Thoracic aorta (tissue), 2 donors: ENCODE results near the gene OR56B4. TPM values are rescaled to one million over a fixed set of nuclear protein-coding genes. Genes with fewer than 3 reads are reported as not detected.
"Not testable (repeated sequence)": the region's sequence is repeated elsewhere in the genome, so short reads cannot be mapped to it uniquely, and the experiment has no call there.

ENCODE experiments used
- ATAC-seq: fragments of 150-250 bp; one replicate; pipeline ENCODE4 v1.8.0; 2017; ENCODE audit warnings: low read depth; ENCODE audit not compliant: insufficient number of reproducible peaks, low FRiP score
- DNase-seq: peaks from one replicate; pipeline ENCODE4 v3.0.0-alpha.2; 2020; ENCODE audit warnings: low spot score
- H3K27ac ChIP-seq, 2 donors: fragments of 200-600 bp; sonication (generic); 1 replicate in 1 of 2; 2 replicates in 1 of 2; pipeline ENCODE4 v1.5.1; 2016; ENCODE audit warnings: mild to moderate bottlenecking in 2 of 2, moderate library complexity in 2 of 2
- H3K27me3 ChIP-seq: fragments of 200-600 bp; sonication (generic); replicated peaks from 2 replicates; pipeline ENCODE4 v1.6.0; 2016; ENCODE audit warnings: mild to moderate bottlenecking; ENCODE audit not compliant: insufficient read depth
- H3K36me3 ChIP-seq: fragments of 200-600 bp; sonication (generic); one replicate; pipeline ENCODE4 v1.5.1; 2016
- H3K4me1 ChIP-seq, 2 donors: fragments of 200-600 bp; sonication (generic); 1 replicate in 1 of 2; 2 replicates in 1 of 2; pipeline versions ENCODE4 v1.5.1 to v1.6.0; 2016; ENCODE audit warnings: low read depth in 2 of 2, mild to moderate bottlenecking in 1 of 2; ENCODE audit not compliant: control insufficient read depth in 1 of 2
- H3K4me3 ChIP-seq: fragments of 200-600 bp; sonication (generic); 2 replicates; pipeline ENCODE4 v1.5.1; 2016; ENCODE audit warnings: mild to moderate bottlenecking
- H3K9me3 ChIP-seq: fragments of 200-600 bp; sonication (generic); 2 replicates; pipeline ENCODE4 v1.5.1; 2016
- total RNA-seq, 2 donors: library from RNA; depleted of rRNA; stranded (reverse); fragments of >200 nt; gene quantifications; one replicate each; pipeline versions ENCODE4 v1.1.0 to v1.2.3, GENCODE V29; 2016
- TF ChIP-seq, protein P1 (sequence below): fragments of 200-600 bp; sonication (generic); IDR thresholded peaks from one replicate; pipeline ENCODE4 v1.5.1; 2019; ENCODE audit warnings: antibody characterized with exemption

Gene OR56B4, protein sequence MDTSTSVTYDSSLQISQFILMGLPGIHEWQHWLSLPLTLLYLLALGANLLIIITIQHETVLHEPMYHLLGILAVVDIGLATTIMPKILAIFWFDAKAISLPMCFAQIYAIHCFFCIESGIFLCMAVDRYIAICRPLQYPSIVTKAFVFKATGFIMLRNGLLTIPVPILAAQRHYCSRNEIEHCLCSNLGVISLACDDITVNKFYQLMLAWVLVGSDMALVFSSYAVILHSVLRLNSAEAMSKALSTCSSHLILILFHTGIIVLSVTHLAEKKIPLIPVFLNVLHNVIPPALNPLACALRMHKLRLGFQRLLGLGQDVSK
- not detected for total RNA-seq

GRCh38 chr11:6107384-6107783, at the start of gene OR56B4:
Gene OR56B4, plus strand, starts transcription at chr11:6107684. Its CDS starts 95 bp downstream, at chr11:6107779.
- not testable (repeated sequence) for H3K4me1 ChIP-seq, DNase-seq, H3K27me3 ChIP-seq, H3K36me3 ChIP-seq, H3K4me3 ChIP-seq, ATAC-seq, H3K9me3 ChIP-seq, H3K27ac ChIP-seq

GRCh38 chr11:6061475-6061874, 46.0 kb upstream of the OR56B4 start:
- Histone ChIP-seq H3K4me3 (no peak overlapping the region), H3K27me3 (no peaks in the 10 kb centered on the region), H3K9me3 (no peaks in the 10 kb centered on the region), H3K36me3 (no peaks in the 10 kb centered on the region), H3K4me1 (no peaks in the 10 kb centered on the region), H3K27ac (no peak overlapping the region)
- ATAC-seq (no peak), DNase-seq (no peak)
- TF ChIP-seq, protein P1, sequence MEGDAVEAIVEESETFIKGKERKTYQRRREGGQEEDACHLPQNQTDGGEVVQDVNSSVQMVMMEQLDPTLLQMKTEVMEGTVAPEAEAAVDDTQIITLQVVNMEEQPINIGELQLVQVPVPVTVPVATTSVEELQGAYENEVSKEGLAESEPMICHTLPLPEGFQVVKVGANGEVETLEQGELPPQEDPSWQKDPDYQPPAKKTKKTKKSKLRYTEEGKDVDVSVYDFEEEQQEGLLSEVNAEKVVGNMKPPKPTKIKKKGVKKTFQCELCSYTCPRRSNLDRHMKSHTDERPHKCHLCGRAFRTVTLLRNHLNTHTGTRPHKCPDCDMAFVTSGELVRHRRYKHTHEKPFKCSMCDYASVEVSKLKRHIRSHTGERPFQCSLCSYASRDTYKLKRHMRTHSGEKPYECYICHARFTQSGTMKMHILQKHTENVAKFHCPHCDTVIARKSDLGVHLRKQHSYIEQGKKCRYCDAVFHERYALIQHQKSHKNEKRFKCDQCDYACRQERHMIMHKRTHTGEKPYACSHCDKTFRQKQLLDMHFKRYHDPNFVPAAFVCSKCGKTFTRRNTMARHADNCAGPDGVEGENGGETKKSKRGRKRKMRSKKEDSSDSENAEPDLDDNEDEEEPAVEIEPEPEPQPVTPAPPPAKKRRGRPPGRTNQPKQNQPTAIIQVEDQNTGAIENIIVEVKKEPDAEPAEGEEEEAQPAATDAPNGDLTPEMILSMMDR, result no peak

GRCh38 chr11:6062691-6063358, 44.7 kb upstream of the OR56B4 start:
- H3K27me3 ChIP-seq, result no peaks in the 10 kb centered on the region
- no peak overlapping the region for H3K4me3 ChIP-seq
- H3K9me3 ChIP-seq, result no peaks in the 10 kb centered on the region
- TF ChIP-seq, protein P1, result no peak
- DNase-seq (no peak), ATAC-seq (no peak)
- no peaks in the 10 kb centered on the region for H3K4me1 ChIP-seq
- H3K36me3 ChIP-seq, result no peaks in the 10 kb centered on the region
- H3K27ac ChIP-seq, result no peak overlapping the region

- ATAC-seq, result no peak
- H3K4me3 ChIP-seq, result no peak overlapping the region
- no peak for DNase-seq
- H3K27me3 ChIP-seq, result no peaks in the 10 kb centered on the region
- no peaks in the 10 kb centered on the region for H3K4me1 ChIP-seq
- TF ChIP-seq, protein P1, result no peak
- H3K9me3 ChIP-seq, result no peaks in the 10 kb centered on the region
- no peaks in the 10 kb centered on the region for H3K36me3 ChIP-seq
- no peak overlapping the region for H3K27ac ChIP-seq
These were observed 40.0 kb upstream of the OR56B4 start for GRCh38 chr11:6067502-6067901.

- not testable (repeated sequence) for DNase-seq, H3K4me1 ChIP-seq, H3K27ac ChIP-seq, H3K27me3 ChIP-seq, H3K9me3 ChIP-seq, H3K4me3 ChIP-seq, H3K36me3 ChIP-seq, ATAC-seq
These were observed 31.0 kb upstream of the OR56B4 start for GRCh38 chr11:6076443-6076842.

DNA sequence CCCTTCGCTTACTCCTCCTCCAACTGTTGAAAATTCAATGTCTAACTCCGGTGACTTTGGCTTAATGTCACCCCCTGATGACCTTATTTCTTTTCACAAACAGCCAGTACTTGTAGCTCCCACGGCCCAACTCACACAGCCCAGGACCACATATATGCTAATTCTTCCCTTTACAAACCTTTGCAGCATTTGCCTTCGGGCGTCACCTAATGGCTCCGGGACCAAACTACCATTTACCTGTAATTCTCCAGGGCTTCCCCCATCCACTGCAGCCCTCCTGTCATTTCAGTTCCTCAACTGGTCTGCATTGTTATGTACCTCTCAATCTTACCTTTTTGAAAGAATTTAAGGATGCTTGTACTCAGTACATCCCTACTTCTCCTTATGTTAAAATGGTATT, 29.8 kb upstream of the OR56B4 start:
- TF ChIP-seq, protein P1, result no peak
- ATAC-seq (no peak), DNase-seq (no peak)
- Histone ChIP-seq H3K27ac (no peak overlapping the region), H3K4me3 (no peak overlapping the region), H3K27me3 (no peaks in the 10 kb centered on the region), H3K36me3 (no peaks in the 10 kb centered on the region), H3K4me1 (no peaks in the 10 kb centered on the region), H3K9me3 (no peaks in the 10 kb centered on the region)
